SK-N-SH (cell line): ENCODE measurements around the gene EPOP. TPM values are rescaled to one million over a fixed set of nuclear protein-coding genes. Genes with fewer than 3 reads are reported as not detected.

Source experiments
- EZH2phosphoT487 ChIP-seq: fragments of 200-600 bp; sonication (generic); IDR thresholded peaks from 2 replicates; pipeline ENCODE4 v1.6.1; 2017; ENCODE audit warnings: low read depth, mixed run types, mild to moderate bottlenecking, antibody characterized with exemption, moderate library complexity, borderline replicate concordance
- FOSL2 ChIP-seq: IDR thresholded peaks from 2 replicates; pipeline ENCODE4 v1.4.0; 2012; ENCODE audit warnings: low read depth, mild to moderate bottlenecking, moderate library complexity, borderline replicate concordance
- FOXJ3 ChIP-seq: sonication (generic); formaldehyde crosslinking; IDR thresholded peaks from 2 replicates; pipeline ENCODE4 v1.5.1; 2020; ENCODE audit warnings: mild to moderate bottlenecking, missing genetic modification reagents
- GATA2 ChIP-seq: sonication (generic); formaldehyde crosslinking; IDR thresholded peaks from 2 replicates; pipeline ENCODE4 v1.5.0; 2020; ENCODE audit warnings: mild to moderate bottlenecking, missing genetic modification reagents
- MAX ChIP-seq: IDR thresholded peaks from 2 replicates; pipeline ENCODE4 v1.4.0; 2012; ENCODE audit warnings: low read depth
- PBX3 ChIP-seq: IDR thresholded peaks from 2 replicates; pipeline ENCODE4; 2012
- POLR2AphosphoS5 ChIP-seq: IDR thresholded peaks from 2 replicates; pipeline ENCODE4 v1.6.1; 2012; ENCODE audit warnings: low read depth, low read length
- RAD21 ChIP-seq: IDR thresholded peaks from 2 replicates; pipeline ENCODE4 v1.6.1; 2012; ENCODE audit warnings: mild to moderate bottlenecking, low read length
- REST ChIP-seq: IDR thresholded peaks from 2 replicates; pipeline ENCODE4 v1.6.1; 2012; ENCODE audit warnings: mild to moderate bottlenecking, low read depth, low read length, moderate library complexity
- RFX5 ChIP-seq: IDR thresholded peaks from 2 replicates; pipeline ENCODE4 v1.6.1; 2012; ENCODE audit warnings: mild to moderate bottlenecking, improper control_type of control experiment, low read length
- USF2 ChIP-seq: fragments of 150-350 bp; IDR thresholded peaks from 2 replicates; pipeline ENCODE4 v1.6.1; 2017; ENCODE audit warnings: antibody characterized with exemption, low read length, low read depth, borderline replicate concordance
- polyA plus RNA-seq, 3 experiments: library from polyadenylated mRNA; depleted of rRNA; stranded (reverse); fragments of >200 nt; gene quantifications; 2 replicates each; pipeline ENCODE4 v1.2.3, GENCODE V29; 2012

EPOP gene
- polyA plus RNA-seq, 1 of the 3 experiments (the other 2 are of a cell fraction): 3.1 TPM

GRCh38 chr17:38703742-38704605, 29.2 kb upstream of the EPOP start (continued):
- TF ChIP-seq REST (no peak), FOXJ3 (CRISPR knock-in tag) (no peak), GATA2 (CRISPR knock-in tag) (no peak), EZH2phosphoT487 (no peak), PBX3 (no peak), RFX5 (no peak), RAD21 (no peak), POLR2AphosphoS5 (no peak), USF2 (no peak), MAX (no peak), FOSL2 (no peak)
